Body of pancreas (tissue), 4 donors: ENCODE data around the gene LIG3. TPM values are rescaled to one million over a fixed set of nuclear protein-coding genes. Genes with fewer than 3 reads are reported as not detected.

Source experiments
- ATAC-seq: fragments of 150-250 bp; one replicate; pipeline ENCODE4 v1.9.1; 2016
- DNase-seq, 4 donors: peaks; one replicate each; pipeline ENCODE4 v3.0.0-alpha.2; 2019
- H3K27ac ChIP-seq, 4 donors: fragments of 200-600 bp; sonication (generic); 1 replicate in 3 of 4; 2 replicates in 1 of 4; pipeline versions ENCODE4 v1.5.1 to v1.6.1; 2016 to 2019; ENCODE audit warnings: mild to moderate bottlenecking in 1 of 4, mixed read lengths in 1 of 4, moderate library complexity in 1 of 4
- H3K27me3 ChIP-seq, 2 donors: fragments of 200-600 bp; sonication (generic); one replicate each; pipeline ENCODE4 v1.6.0; 2016; ENCODE audit warnings: mild to moderate bottlenecking in 1 of 2
- H3K36me3 ChIP-seq, 2 donors: fragments of 200-600 bp; sonication (generic); replicated peaks in 1 of 2; 2 replicates each; pipeline ENCODE4 v1.5.1; 2016; ENCODE audit warnings: low read depth in 2 of 2; ENCODE audit not compliant: insufficient read depth in 1 of 2
- H3K4me1 ChIP-seq: fragments of 200-600 bp; sonication (generic); one replicate; pipeline ENCODE4 v1.6.0; 2016
- H3K4me3 ChIP-seq, 2 donors: fragments of 200-600 bp; sonication (generic); 1 replicate in 1 of 2; 2 replicates in 1 of 2; pipeline ENCODE4 v1.5.1; 2016 to 2019
- H3K9me3 ChIP-seq, 3 donors: fragments of 200-600 bp; sonication (generic); 1 replicate in 2 of 3; 2 replicates in 1 of 3; pipeline ENCODE4 v1.5.1; 2016
- POLR2A ChIP-seq, 3 donors: fragments of 450-650 bp; IDR thresholded peaks; one replicate each; pipeline ENCODE4 v1.6.1; 2016; ENCODE audit warnings: antibody characterized with exemption in 3 of 3, mild to moderate bottlenecking in 2 of 3
- WGBS, 2 donors: methylation state at CpG; one replicate each; pipeline ENCODE4 v1.1.5; 2017; 5-methylcytosine and 5-hydroxymethylcytosine counted together
- intact Hi-C: fragments of 100-400 bp; cut with DNase I; formaldehyde crosslinking; loops from one replicate; pipeline ENCODE4 v1.15.1; 2023
- total RNA-seq, 2 donors: library from RNA; depleted of rRNA; stranded (reverse); fragments of >200 nt; gene quantifications; one replicate each; pipeline ENCODE4 v1.1.0, GENCODE V29; 2016
- TF ChIP-seq, protein P1 (sequence below), 7 experiments: fragments of 450-650 bp in 4 of 7; fragments of 200-600 bp in 3 of 7; sonication (generic) in 3 of 7; IDR thresholded peaks; one replicate each; pipeline ENCODE4 v1.5.1; 2016 to 2019; ENCODE audit warnings: antibody characterized with exemption in 7 of 7

Gene LIG3
- total RNA-seq, 2 donors from 2014 or later = 19.2 to 28.7 TPM

GRCh38 chr17:34974794-34975785, 5.2 kb upstream of the LIG3 start:
- Histone ChIP-seq H3K27me3 (no peaks in the 10 kb centered on the region), H3K4me3 (no peak overlapping the region), H3K27ac (no peak overlapping the region), H3K4me1 (peaks cover 8% of the 10 kb centered on the region), H3K9me3 (no peaks in the 10 kb centered on the region), H3K36me3 (no peaks in the 10 kb centered on the region)
- intact Hi-C loops = no loop called here
- ATAC-seq (no peak), DNase-seq (no peak)
- no peak for TF ChIP-seq POLR2A (IDR thresholded peaks at IDR 0.05)
- TF ChIP-seq, protein P1, sequence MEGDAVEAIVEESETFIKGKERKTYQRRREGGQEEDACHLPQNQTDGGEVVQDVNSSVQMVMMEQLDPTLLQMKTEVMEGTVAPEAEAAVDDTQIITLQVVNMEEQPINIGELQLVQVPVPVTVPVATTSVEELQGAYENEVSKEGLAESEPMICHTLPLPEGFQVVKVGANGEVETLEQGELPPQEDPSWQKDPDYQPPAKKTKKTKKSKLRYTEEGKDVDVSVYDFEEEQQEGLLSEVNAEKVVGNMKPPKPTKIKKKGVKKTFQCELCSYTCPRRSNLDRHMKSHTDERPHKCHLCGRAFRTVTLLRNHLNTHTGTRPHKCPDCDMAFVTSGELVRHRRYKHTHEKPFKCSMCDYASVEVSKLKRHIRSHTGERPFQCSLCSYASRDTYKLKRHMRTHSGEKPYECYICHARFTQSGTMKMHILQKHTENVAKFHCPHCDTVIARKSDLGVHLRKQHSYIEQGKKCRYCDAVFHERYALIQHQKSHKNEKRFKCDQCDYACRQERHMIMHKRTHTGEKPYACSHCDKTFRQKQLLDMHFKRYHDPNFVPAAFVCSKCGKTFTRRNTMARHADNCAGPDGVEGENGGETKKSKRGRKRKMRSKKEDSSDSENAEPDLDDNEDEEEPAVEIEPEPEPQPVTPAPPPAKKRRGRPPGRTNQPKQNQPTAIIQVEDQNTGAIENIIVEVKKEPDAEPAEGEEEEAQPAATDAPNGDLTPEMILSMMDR (IDR thresholded peaks at IDR 0.05) = no peak
- WGBS, 2 donors = 78 to 90% methylated on average over 3 of the region's 3 CpGs

DNA sequence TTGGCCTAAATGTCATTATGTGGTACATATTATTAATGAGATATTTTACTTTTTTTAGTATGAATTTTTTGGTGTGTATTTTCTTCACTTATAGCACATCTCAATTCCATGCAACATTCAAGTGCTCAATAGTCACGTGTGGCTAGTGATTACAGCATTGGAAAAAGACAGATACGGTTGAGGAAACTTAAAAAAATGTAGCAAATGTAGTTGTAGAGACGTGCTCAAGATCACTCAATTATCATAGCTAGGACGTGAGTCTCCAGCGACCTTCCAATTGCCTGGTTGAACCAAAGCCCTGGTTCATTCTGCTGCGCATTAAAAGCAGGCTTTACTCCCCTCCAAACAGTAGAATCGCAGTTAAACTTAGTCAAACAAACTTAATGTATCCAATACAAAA, 1.2 kb upstream of the LIG3 start:
- WGBS, 2 donors = 88 to 92% methylated on average over 7 of the region's 7 CpGs
- intact Hi-C loops = no loop called here
- Histone ChIP-seq H3K36me3 (no peaks in the 10 kb centered on the region), H3K9me3 (no peaks in the 10 kb centered on the region), H3K4me3 (no peak overlapping the region), H3K4me1 (peaks cover 29% of the 10 kb centered on the region), H3K27ac (no peak overlapping the region), H3K27me3 (no peaks in the 10 kb centered on the region)
- ATAC-seq = no peak
- no peak for DNase-seq
- no peak for TF ChIP-seq POLR2A (IDR thresholded peaks at IDR 0.05)
- TF ChIP-seq, protein P1 (IDR thresholded peaks at IDR 0.05) = no peak

DNA sequence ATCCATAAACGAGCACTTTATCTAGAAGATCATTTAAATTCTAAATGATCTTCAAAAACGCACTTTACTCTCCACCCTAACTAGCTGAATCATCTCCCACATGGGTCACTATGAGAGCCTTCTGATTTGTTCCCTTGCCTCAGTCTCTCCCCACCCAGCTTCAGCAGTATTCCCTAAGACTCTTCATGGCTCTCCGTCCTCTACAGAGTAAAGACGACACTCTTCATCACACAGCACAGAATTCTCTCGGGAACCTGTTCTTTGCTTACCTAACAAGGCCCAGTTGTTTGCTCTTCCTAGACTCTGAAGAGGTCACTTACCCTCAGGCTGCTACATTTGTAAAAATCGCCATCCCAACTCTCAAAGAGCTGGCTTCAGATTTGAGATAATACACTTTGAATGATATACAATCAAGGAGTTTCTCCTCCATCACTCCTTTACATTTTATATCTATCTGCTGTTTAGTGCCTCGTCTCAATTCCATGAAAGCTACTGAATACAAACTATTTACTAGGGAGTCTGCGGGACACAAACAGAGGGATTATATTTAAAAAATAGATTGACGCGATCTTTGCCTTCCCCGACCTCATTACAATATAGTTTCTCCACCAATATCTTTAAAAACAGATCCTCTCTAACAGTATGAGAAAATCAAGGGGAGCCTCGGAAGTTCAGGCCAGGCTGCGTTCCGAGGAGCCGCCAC, 511 bp upstream of the LIG3 start:
- H3K27me3 ChIP-seq = no peaks in the 10 kb centered on the region
- no peaks in the 10 kb centered on the region for H3K36me3 ChIP-seq
- H3K4me3 ChIP-seq = peak overlapping the region in 1 of 2 donors; percentile 65
- no peak for TF ChIP-seq POLR2A (IDR thresholded peaks at IDR 0.05)
- TF ChIP-seq, protein P1 (IDR thresholded peaks at IDR 0.05) = no peak
- no peaks in the 10 kb centered on the region for H3K9me3 ChIP-seq
- intact Hi-C loops = no loop called here
- WGBS, 2 donors = 22 to 23% methylated on average over 15 of the region's 15 CpGs
- H3K4me1 ChIP-seq = peaks cover 29% of the 10 kb centered on the region
- peak overlapping the region; percentile 96 to 97 (median 96) for H3K27ac ChIP-seq
- ATAC-seq = no peak
- no peak for DNase-seq

DNA sequence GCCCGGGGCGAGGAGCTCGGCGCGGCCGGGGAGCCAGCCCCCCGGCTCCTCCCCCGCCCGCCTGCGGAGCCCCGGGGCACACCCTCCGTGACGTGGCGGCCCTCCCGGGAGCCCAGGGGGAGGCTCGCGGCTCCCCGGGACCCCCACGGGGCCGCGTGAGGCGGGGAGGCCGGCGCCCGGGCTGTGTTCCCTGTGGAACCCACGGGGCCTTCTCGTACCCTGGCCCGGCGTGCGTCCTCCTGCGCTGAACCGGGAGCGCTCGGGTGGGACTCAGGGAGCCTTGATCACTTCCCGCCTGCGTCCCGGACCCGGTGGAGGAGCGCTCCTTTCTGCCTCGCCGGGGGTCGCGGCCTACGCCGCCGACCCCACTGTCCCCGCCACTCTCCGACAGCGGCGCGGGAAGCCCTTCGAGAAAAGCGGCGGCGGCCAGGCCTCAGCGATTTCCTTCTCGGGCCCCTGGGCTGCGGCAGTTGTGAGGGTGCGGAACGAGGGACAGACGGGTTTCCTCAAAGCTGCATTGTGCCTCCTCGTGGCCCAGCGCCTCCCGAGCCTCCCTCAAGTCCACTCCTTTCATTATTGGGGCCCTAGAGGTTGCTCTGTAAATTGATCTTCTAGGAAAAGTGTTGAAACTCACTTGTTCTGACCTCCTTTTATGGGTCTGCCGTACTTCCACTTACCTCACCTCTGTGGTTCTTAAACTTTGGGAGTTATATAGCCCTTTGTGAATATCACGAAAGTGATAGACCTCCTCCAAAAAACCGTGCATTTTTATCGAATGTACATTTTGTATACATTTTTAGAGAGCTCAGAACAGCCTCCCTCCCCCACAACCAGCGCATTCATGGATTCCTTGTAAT, 597 bp downstream of the LIG3 start:
- 0 to 2% methylated on average over 5 to 66 of the region's 69 CpGs for WGBS, 2 donors
- Histone ChIP-seq H3K9me3 (no peaks in the 10 kb centered on the region), H3K27ac (peak overlapping the region; percentile 96 to 97 (median 96)), H3K36me3 (no peaks in the 10 kb centered on the region), H3K4me3 (peak overlapping the region; percentile 57 to 65), H3K4me1 (peaks cover 29% of the 10 kb centered on the region), H3K27me3 (no peaks in the 10 kb centered on the region)
- DNase-seq (peak; percentile 72 to 83 (median 76)), ATAC-seq (peak; percentile 86)
- intact Hi-C loops = no loop called here
- TF ChIP-seq, protein P1 (IDR thresholded peaks at IDR 0.05) = peak in 6 of 7 experiments; percentile 8 to 63 (median 47)
- peak; percentile 17 to 73 (median 67) for TF ChIP-seq POLR2A (IDR thresholded peaks at IDR 0.05)
